ENCODE measurements around the gene IL17REL. TPM values are rescaled to one million over a fixed set of nuclear protein-coding genes. Genes with fewer than 3 reads are reported as not detected.

Gene IL17REL
- total RNA-seq, 1 donor from 2014 or later = not detected

- intact Hi-C loops (cut with micrococcal nuclease) = loop anchor here (1.0 to 5.0 kb wide), 6 partner anchors 14 to 568 kb away; partner anchors contain the start of genes ALG12, CRELD2, SCO2 and ZBED4
These were observed 52.8 kb downstream of the IL17REL start for GRCh38 chr22:49959782-49960158.

- intact Hi-C loops (cut with micrococcal nuclease) = no loop called here
These were observed 53.4 kb downstream of the IL17REL start for GRCh38 chr22:49958931-49959781.

GRCh38 chr22:49958366-49958921, 54.1 kb downstream of the IL17REL start:
- intact Hi-C loops (cut with micrococcal nuclease) = no loop called here

- intact Hi-C loops (cut with micrococcal nuclease) = no loop called here
These were observed 54.7 kb downstream of the IL17REL start for GRCh38 chr22:49957826-49958365.

GRCh38 chr22:49956914-49957825, 55.4 kb downstream of the IL17REL start:
- intact Hi-C loops (cut with micrococcal nuclease) = no loop called here

- intact Hi-C loops (cut with micrococcal nuclease) = no loop called here
These were observed 56.2 kb downstream of the IL17REL start for GRCh38 chr22:49956418-49956770.

- intact Hi-C loops (cut with micrococcal nuclease) = no loop called here
These were observed 56.8 kb downstream of the IL17REL start for GRCh38 chr22:49955581-49956417.

GRCh38 chr22:49954991-49955580, 57.5 kb downstream of the IL17REL start:
- intact Hi-C loops (cut with micrococcal nuclease) = no loop called here

GRCh38 chr22:49954354-49954753, 58.2 kb downstream of the IL17REL start:
- intact Hi-C loops (cut with micrococcal nuclease) = no loop called here

GRCh38 chr22:49953680-49954344, 58.8 kb downstream of the IL17REL start:
- intact Hi-C loops (cut with micrococcal nuclease) = no loop called here

- intact Hi-C loops (cut with micrococcal nuclease) = no loop called here
These were observed 59.4 kb downstream of the IL17REL start for GRCh38 chr22:49953027-49953679.

GRCh38 chr22:49951986-49952896, 60.3 kb downstream of the IL17REL start:
- intact Hi-C loops (cut with micrococcal nuclease) = no loop called here

- intact Hi-C loops (cut with micrococcal nuclease) = no loop called here
These were observed 60.9 kb downstream of the IL17REL start for GRCh38 chr22:49951678-49951985.

- intact Hi-C loops (cut with micrococcal nuclease) = no loop called here
These were observed 61.4 kb downstream of the IL17REL start for GRCh38 chr22:49951000-49951677.

- intact Hi-C loops (cut with micrococcal nuclease) = no loop called here
These were observed 62.1 kb downstream of the IL17REL start for GRCh38 chr22:49950396-49950994.

GRCh38 chr22:49949914-49950292, 62.7 kb downstream of the IL17REL start:
- intact Hi-C loops (cut with micrococcal nuclease) = no loop called here

Measured in T-helper 1 cell treated with Interleukin-12 subunit alpha and Interleukin-12 subunit beta and Interleukin-4 antibody, amounts not matched to agents 30 ng/mL and 1 ng/mL, for 36 hours (primary cell).